Endothelial cell of umbilical vein (primary cell): ENCODE measurements around the gene PEX5. TPM values are rescaled to one million over a fixed set of nuclear protein-coding genes. Genes with fewer than 3 reads are reported as not detected.

Source experiments
- BruUV-seq: library from RNA; stranded (reverse); fragments of 400-500 nt; replicated peaks from 2 replicates; lab custom pipeline; 2021; lab: Mats Ljungman, UMichigan
- CTCF ChIA-PET: fragments of 300-600, 350-600 bp; sonication (Branson Sonifier 250); formaldehyde crosslinking; loops from one replicate; lab custom pipeline; 2021; ENCODE audit warnings: antibody characterized with exemption, inconsistent platforms; lab: Charles Lee
- POLR2A ChIA-PET: fragments of 300-600, 350-600 bp; sonication (Branson Sonifier 250); formaldehyde crosslinking; loops from one replicate; lab custom pipeline; 2021; ENCODE audit warnings: antibody characterized with exemption, inconsistent platforms; lab: Charles Lee
- DNase-seq: peaks from one replicate; pipeline ENCODE4 v3.0.0-alpha.2; 2011; ENCODE audit warnings: low read depth, low spot score
- FAIRE-seq: peaks from 2 replicates; lab custom pipeline; 2011; peaks lifted over from hg19 to GRCh38; lab: Jason Lieb, UNC
- H2AFZ ChIP-seq: 2 replicates; pipeline ENCODE4 v1.6.0; 2012; ENCODE audit warnings: low read depth, low read length, control low read depth, inconsistent platforms
- H3K27ac ChIP-seq: 2 replicates; pipeline ENCODE4 v1.5.1; 2011; ENCODE audit warnings: low read depth, mild to moderate bottlenecking, control low read depth, low read length, moderate library complexity; ENCODE audit not compliant: insufficient read depth
- H3K27me3 ChIP-seq, 2 experiments: 2 replicates each; pipeline versions ENCODE4 v1.6.0 to v1.6.1; 2011; ENCODE audit warnings: low read length in 2 of 2, mixed read lengths in 1 of 2; ENCODE audit not compliant: control insufficient read depth in 2 of 2, insufficient read depth in 2 of 2
- H3K36me3 ChIP-seq, 2 experiments: 2 replicates in 1 of 2; 3 replicates in 1 of 2; pipeline ENCODE4 v1.5.1; 2011; ENCODE audit warnings: low read length in 2 of 2, mild to moderate bottlenecking in 1 of 2, moderate library complexity in 1 of 2; ENCODE audit not compliant: control insufficient read depth in 2 of 2, insufficient read depth in 2 of 2; ENCODE audit errors: extremely low read depth in 1 of 2
- H3K4me1 ChIP-seq: 3 replicates; pipeline ENCODE4 v1.5.1; 2011; ENCODE audit warnings: mild to moderate bottlenecking, low read length; ENCODE audit not compliant: control insufficient read depth, insufficient read depth; ENCODE audit errors: extremely low read depth
- H3K4me2 ChIP-seq: 2 replicates; pipeline ENCODE4 v1.6.1; 2011; ENCODE audit warnings: low read length, control low read depth, mixed read lengths; ENCODE audit not compliant: insufficient read depth
- H3K4me3 ChIP-seq, 3 experiments: fragments of 200-600 bp in 1 of 3; sonication (generic), shearing (Covaris generic) in 1 of 3; replicated peaks in 1 of 3; 2 replicates each; pipeline ENCODE4 v1.5.1; 2011 to 2016; ENCODE audit warnings: control low read depth in 3 of 3, low read length in 3 of 3, mild to moderate bottlenecking in 2 of 3, inconsistent platforms in 1 of 3, low read depth in 1 of 3, moderate library complexity in 1 of 3; ENCODE audit not compliant: insufficient read depth in 1 of 3
- H3K79me2 ChIP-seq: 2 replicates; pipeline ENCODE4 v1.6.0; 2012; ENCODE audit warnings: low read length, inconsistent platforms; ENCODE audit not compliant: control insufficient read depth, insufficient read depth
- H3K9ac ChIP-seq: replicated peaks from 2 replicates; pipeline ENCODE3; 2011; ENCODE audit warnings: low read length, control low read depth; ENCODE audit not compliant: insufficient read depth; ENCODE audit errors: extremely low read depth
- H3K9me1 ChIP-seq: replicated peaks from 3 replicates; pipeline ENCODE4 v1.6.0; 2011; ENCODE audit warnings: mild to moderate bottlenecking, low read length; ENCODE audit not compliant: control insufficient read depth, insufficient read depth; ENCODE audit errors: extremely low read depth
- H3K9me3 ChIP-seq: replicated peaks from 2 replicates; pipeline ENCODE4 v1.5.1; 2012; ENCODE audit warnings: low read length, inconsistent platforms; ENCODE audit not compliant: control insufficient read depth, insufficient read depth
- H4K20me1 ChIP-seq: replicated peaks from 2 replicates; pipeline ENCODE3; 2011; ENCODE audit warnings: mild to moderate bottlenecking, low read length; ENCODE audit not compliant: control insufficient read depth, insufficient read depth; ENCODE audit errors: extremely low read depth
- CTCF ChIP-seq, 2 donors: IDR thresholded peaks; 1 replicate in 1 of 2; 2 replicates in 1 of 2; pipeline ENCODE4 v1.5.1; 2011; ENCODE audit warnings: low read length in 2 of 2, mild to moderate bottlenecking in 2 of 2, moderate library complexity in 2 of 2, control low read depth in 1 of 2, inconsistent platforms in 1 of 2, low read depth in 1 of 2; ENCODE audit not compliant: insufficient read depth in 1 of 2; ENCODE audit errors: extremely low read depth in 1 of 2
- EZH2 ChIP-seq: IDR thresholded peaks from 2 replicates; pipeline ENCODE4 v1.6.1; 2012; ENCODE audit warnings: borderline replicate concordance, low read depth, mild to moderate bottlenecking, moderate library complexity, low read length, inconsistent platforms; ENCODE audit not compliant: severe bottlenecking
- FOS ChIP-seq: IDR thresholded peaks from 2 replicates; pipeline ENCODE4 v1.6.1; 2011; ENCODE audit warnings: mild to moderate bottlenecking, low read length, moderate library complexity, borderline replicate concordance; ENCODE audit not compliant: insufficient read depth
- GATA2 ChIP-seq: IDR thresholded peaks from 2 replicates; pipeline ENCODE4 v1.7.0; 2011; ENCODE audit warnings: low read depth, mild to moderate bottlenecking, moderate library complexity, mixed read lengths, low read length; ENCODE audit not compliant: insufficient read length, insufficient read depth
- JUN ChIP-seq: IDR thresholded peaks from 2 replicates; pipeline ENCODE4 v1.6.1; 2011; ENCODE audit warnings: borderline replicate concordance, low read depth; ENCODE audit not compliant: insufficient read length, insufficient read depth
- MAX ChIP-seq: IDR thresholded peaks from 2 replicates; pipeline ENCODE4 v1.6.1; 2011; ENCODE audit not compliant: insufficient read depth, insufficient read length
- MYC ChIP-seq: IDR thresholded peaks from one replicate; pipeline ENCODE4 v1.6.1; 2011; ENCODE audit warnings: mild to moderate bottlenecking, low read depth, low read length
- POLR2A ChIP-seq: IDR thresholded peaks from 2 replicates; pipeline ENCODE4 v1.6.1; 2012; ENCODE audit warnings: low read depth, mild to moderate bottlenecking, control low read depth, low read length
- POLR2AphosphoS5 ChIP-seq: IDR thresholded peaks from 2 replicates; pipeline ENCODE4 v1.6.1; 2012; ENCODE audit warnings: low read depth, mild to moderate bottlenecking, control low read depth, low read length, moderate library complexity; ENCODE audit not compliant: insufficient read depth
- dilution Hi-C: fragments of 300-500 bp; cut with MboI; formaldehyde crosslinking; loops from one replicate; pipeline ENCODE4 v1.15.0; 2019; ENCODE audit warnings: low sequenced_read_pairs; ENCODE audit not compliant: extremely low pct_ligation_motif_present
- intact Hi-C: fragments of 100-400 bp; cut with micrococcal nuclease; formaldehyde crosslinking; loops from one replicate; pipeline ENCODE4 v1.10.0; 2022
- polyA plus RNA-seq, 4 experiments: library from polyadenylated mRNA; depleted of rRNA in 3 of 4; stranded (reverse) in 3 of 4; unstranded in 1 of 4; fragments of >200 nt; gene quantifications; 2 replicates each; pipeline versions ENCODE4 v1.2.1 to v1.2.3, GENCODE V29; 2011 to 2012; ENCODE audit warnings: missing spikeins in 1 of 4
- total RNA-seq: library from RNA; stranded (reverse); gene quantifications from 2 replicates; pipeline ENCODE4 v1.2.3, GENCODE V29; 2021

Gene PEX5
- total and polyA plus RNA-seq, 2 donors (not counting 3 experiments of a cell fraction or from before 2014, with no cell fraction given), result 12.9 to 32.3 TPM

- Histone ChIP-seq H3K4me3 (no peak overlapping the region), H3K9me3 (no peaks in the 10 kb centered on the region), H3K27ac (no peak overlapping the region), H3K9me1 (no peaks in the 10 kb centered on the region), H3K4me2 (no peak overlapping the region), H4K20me1 (no peaks in the 10 kb centered on the region), H3K9ac (no peak overlapping the region), H3K27me3 (no peaks in the 10 kb centered on the region), H3K4me1 (no peaks in the 10 kb centered on the region), H3K79me2 (no peaks in the 10 kb centered on the region), H3K36me3 (peaks cover 2 to 18% of the 10 kb centered on the region in 2 experiments), H2AFZ (no peak overlapping the region)
- DNase-seq, result no peak
- BruUV-seq, result no TSS peak
- dilution Hi-C loops (no loop called here), intact Hi-C loops (no loop called here)
- TF ChIP-seq EZH2 (no peak), GATA2 (no peak), FOS (no peak), JUN (no peak), MAX (no peak), POLR2AphosphoS5 (no peak), MYC (no peak), CTCF (IDR thresholded peaks at IDR 0.05; ENCODE audit: extremely low read depth in 1 of 2, insufficient read depth in 1 of 2, low read depth in 1 of 2, low read length in 2 of 2) (no peak), POLR2A (no peak)
- FAIRE-seq, result no peak
- ChIA-PET CTCF (no interaction called here), POLR2A (no interaction called here)
Measured at GRCh38 chr12:7209958-7210357, 20.5 kb downstream of the PEX5 start.
